ENCODE results near the gene SOX6. TPM values are rescaled to one million over a fixed set of nuclear protein-coding genes. Genes with fewer than 3 reads are reported as not detected.

SOX6 gene
- total RNA-seq, 1 donor from 2014 or later: 1.6 TPM

GRCh38 chr11:16160146-16160545, 196.2 kb downstream of the SOX6 start:
- DNase-seq (ENCODE audit: low spot score in 2 of 2): no peak
- intact Hi-C loops (cut with DNase I): no loop called here

DNA sequence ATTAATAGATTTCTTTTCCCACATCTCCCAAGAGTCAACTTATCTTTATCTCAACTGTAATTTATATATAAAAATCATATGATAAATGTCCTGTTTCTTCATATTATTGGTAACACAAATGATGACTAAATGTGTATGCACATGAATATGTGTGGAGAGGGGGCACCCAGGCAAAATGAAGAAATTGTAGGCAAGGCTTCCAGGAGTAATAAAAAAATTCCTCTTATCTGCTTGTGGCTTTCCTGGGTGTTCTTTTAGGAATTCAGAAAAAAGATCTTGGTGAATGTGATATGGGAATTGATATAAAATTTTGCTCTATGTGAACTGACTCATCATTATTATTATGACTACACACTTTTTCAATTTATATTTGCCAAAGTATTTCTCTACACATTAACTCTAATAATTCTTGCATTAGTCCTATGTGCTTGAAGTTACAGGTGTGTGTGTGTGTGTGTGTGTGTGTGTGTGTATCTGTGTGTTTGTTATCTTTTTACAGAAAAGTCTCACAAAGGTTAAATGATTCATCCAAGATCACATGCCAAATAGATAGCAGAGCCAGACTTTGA, 197.8 kb downstream of the SOX6 start:
- TF ChIP-seq, protein P1, sequence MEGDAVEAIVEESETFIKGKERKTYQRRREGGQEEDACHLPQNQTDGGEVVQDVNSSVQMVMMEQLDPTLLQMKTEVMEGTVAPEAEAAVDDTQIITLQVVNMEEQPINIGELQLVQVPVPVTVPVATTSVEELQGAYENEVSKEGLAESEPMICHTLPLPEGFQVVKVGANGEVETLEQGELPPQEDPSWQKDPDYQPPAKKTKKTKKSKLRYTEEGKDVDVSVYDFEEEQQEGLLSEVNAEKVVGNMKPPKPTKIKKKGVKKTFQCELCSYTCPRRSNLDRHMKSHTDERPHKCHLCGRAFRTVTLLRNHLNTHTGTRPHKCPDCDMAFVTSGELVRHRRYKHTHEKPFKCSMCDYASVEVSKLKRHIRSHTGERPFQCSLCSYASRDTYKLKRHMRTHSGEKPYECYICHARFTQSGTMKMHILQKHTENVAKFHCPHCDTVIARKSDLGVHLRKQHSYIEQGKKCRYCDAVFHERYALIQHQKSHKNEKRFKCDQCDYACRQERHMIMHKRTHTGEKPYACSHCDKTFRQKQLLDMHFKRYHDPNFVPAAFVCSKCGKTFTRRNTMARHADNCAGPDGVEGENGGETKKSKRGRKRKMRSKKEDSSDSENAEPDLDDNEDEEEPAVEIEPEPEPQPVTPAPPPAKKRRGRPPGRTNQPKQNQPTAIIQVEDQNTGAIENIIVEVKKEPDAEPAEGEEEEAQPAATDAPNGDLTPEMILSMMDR (IDR thresholded peaks at IDR 0.05): no peak

More at GRCh38 chr11:16160146-16160545, 196.2 kb downstream of the SOX6 start:
- H3K4me3 ChIP-seq: no peak overlapping the region
- H3K9me3 ChIP-seq: no peaks in the 10 kb centered on the region
- TF ChIP-seq, protein P1 (IDR thresholded peaks at IDR 0.05): no peak
- H3K4me1 ChIP-seq: no peaks in the 10 kb centered on the region
- H3K27me3 ChIP-seq: no peaks in the 10 kb centered on the region
- no peak overlapping the region for H3K27ac ChIP-seq
- H3K36me3 ChIP-seq: no peaks in the 10 kb centered on the region

GRCh38 chr11:16157327-16157726, 199.0 kb downstream of the SOX6 start:
- Histone ChIP-seq H3K27me3 (no peaks in the 10 kb centered on the region), H3K4me3 (no peak overlapping the region), H3K36me3 (no peaks in the 10 kb centered on the region), H3K4me1 (no peaks in the 10 kb centered on the region), H3K9me3 (no peaks in the 10 kb centered on the region), H3K27ac (no peak overlapping the region)
- intact Hi-C loops (cut with DNase I): no loop called here
- DNase-seq (ENCODE audit: low spot score in 2 of 2): no peak
- TF ChIP-seq, protein P1 (IDR thresholded peaks at IDR 0.05): no peak

More for the DNA sequence above, 197.8 kb downstream of the SOX6 start:
- intact Hi-C loops (cut with DNase I): no loop called here
- H3K4me1 ChIP-seq: no peaks in the 10 kb centered on the region
- H3K36me3 ChIP-seq: no peaks in the 10 kb centered on the region
- no peaks in the 10 kb centered on the region for H3K27me3 ChIP-seq
- H3K27ac ChIP-seq: no peak overlapping the region
- no peaks in the 10 kb centered on the region for H3K9me3 ChIP-seq
- no peak for DNase-seq (ENCODE audit: low spot score in 2 of 2)
- H3K4me3 ChIP-seq: no peak overlapping the region

GRCh38 chr11:16155448-16155847, 200.9 kb downstream of the SOX6 start:
- no peaks in the 10 kb centered on the region for H3K27me3 ChIP-seq
- DNase-seq (ENCODE audit: low spot score in 2 of 2): no peak
- no peaks in the 10 kb centered on the region for H3K4me1 ChIP-seq
- TF ChIP-seq, protein P1 (IDR thresholded peaks at IDR 0.05): no peak
- no peaks in the 10 kb centered on the region for H3K9me3 ChIP-seq
- no peaks in the 10 kb centered on the region for H3K36me3 ChIP-seq
- intact Hi-C loops (cut with DNase I): no loop called here
- H3K27ac ChIP-seq: no peak overlapping the region
- H3K4me3 ChIP-seq: no peak overlapping the region

DNA sequence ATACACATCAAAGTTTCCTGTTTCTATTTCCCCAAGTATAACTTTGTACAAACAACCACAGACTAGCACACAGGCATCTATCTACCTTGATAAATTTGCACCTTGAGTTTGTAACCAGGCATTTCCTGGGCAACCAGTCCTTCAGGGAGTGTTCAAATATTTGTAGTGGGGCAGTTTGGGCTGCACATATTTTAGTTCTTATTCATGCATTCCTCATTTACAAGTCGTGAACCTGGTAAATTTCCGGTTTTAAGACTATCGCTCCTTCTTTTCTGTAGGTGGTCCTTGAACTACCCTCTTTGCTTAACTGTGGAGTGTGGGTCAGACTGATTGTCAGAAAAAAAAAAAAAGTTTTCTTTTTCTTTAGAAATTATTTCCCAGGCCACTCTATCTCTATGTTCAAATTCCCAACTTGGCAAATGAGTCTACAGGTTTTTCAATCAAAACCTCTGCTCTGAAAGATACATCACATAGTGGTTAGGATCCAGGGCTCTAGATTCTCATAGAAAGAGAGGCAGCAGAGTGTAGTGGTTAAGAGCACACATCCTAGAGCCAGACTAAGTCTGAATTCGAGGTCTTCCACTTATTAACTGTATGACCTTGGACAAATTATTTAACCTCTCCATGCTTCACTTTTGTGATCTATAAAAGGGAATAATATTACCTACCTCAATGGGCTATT, 201.5 kb downstream of the SOX6 start:
- DNase-seq (ENCODE audit: low spot score in 2 of 2): no peak
- TF ChIP-seq, protein P1 (IDR thresholded peaks at IDR 0.05): no peak
- Histone ChIP-seq H3K4me3 (no peak overlapping the region), H3K27me3 (no peaks in the 10 kb centered on the region), H3K9me3 (no peaks in the 10 kb centered on the region), H3K4me1 (no peaks in the 10 kb centered on the region), H3K27ac (no peak overlapping the region), H3K36me3 (no peaks in the 10 kb centered on the region)
- intact Hi-C loops (cut with DNase I): no loop called here

Measured in ascending aorta (tissue), 2 donors.